ENCODE data around the gene ARL6IP4. TPM values are rescaled to one million over a fixed set of nuclear protein-coding genes. Genes with fewer than 3 reads are reported as not detected.
A peak's percentile ranks its signal among the peaks of the same experiment; 100 is the strongest.

Gene ARL6IP4
- total RNA-seq, 2 experiments from 2014 or later: 140 to 142 TPM

DNA sequence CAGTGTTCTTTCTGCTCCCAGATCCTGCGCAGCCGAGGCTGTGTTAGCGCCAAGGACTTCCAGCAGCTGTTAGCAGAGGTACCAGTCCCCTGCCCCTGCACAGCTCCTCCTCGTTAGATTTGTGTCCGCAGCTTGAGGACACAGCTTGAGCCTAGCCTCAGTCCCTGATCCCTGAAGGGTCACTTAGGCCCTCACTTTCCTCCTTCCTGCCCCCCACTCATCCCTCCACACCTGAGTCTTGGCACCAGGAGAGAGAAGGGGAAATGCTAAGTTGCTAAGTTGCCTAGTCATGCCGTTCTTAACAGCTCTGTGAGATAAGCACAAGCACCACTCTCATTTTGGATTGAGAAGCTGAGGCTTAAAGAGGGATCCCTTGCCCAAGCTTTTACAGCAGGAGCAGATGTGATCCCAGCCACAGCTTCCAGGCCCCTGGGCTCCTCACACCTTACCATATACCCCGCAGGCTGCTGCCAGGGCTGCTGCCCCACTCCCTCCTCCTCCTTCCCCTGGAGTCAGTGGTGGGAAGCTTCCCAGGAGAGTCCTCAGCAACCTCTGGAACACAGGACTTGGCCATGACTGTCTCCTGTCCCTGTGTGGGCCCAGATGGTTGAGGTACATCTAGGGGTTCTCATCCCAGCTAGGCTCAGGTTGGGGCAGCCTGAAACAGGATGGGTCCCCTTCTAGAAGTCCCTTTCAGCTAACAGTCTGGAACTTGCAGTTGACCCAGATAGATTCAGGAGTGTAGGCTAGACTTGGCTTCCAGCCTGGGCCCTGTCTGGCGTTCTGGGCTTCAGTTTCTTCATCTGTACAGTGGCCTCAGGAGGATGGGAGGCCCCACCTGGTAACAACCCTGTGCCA lies 4.5 kb upstream of the ARL6IP4 start:
- Histone ChIP-seq H3K4me1 (ENCODE audit: insufficient read depth, low read length) (peaks cover 60% of the 10 kb centered on the region), H3K36me3 (ENCODE audit: insufficient read depth, low read length) (peaks cover 15% of the 10 kb centered on the region), H3K27me3 (ENCODE audit: control insufficient read depth in 1 of 2, insufficient read depth in 2 of 2, low read length in 2 of 2) (no peaks in the 10 kb centered on the region), H3K27ac (ENCODE audit: low read depth in 1 of 2, low read length in 2 of 2) (peak overlapping the region; percentile 99 to 100), H3K9me3 (ENCODE audit: control insufficient read depth in 1 of 2, insufficient read depth in 1 of 2, low read length in 2 of 2) (no peaks in the 10 kb centered on the region), H3K4me3 (ENCODE audit: low read length) (peak overlapping the region; percentile 97)
- no peaks in the 10 kb centered on the region for H3K9me3 Mint-ChIP-seq
- H3K4me1 Mint-ChIP-seq (ENCODE audit: low read depth): peaks cover 37% of the 10 kb centered on the region
- no peak for ATAC-seq (ENCODE audit: poor library complexity)
- peaks cover 20% of the 10 kb centered on the region for H3K36me3 Mint-ChIP-seq (ENCODE audit: low read depth)
- ChIA-PET CTCF (interaction anchor here (0.6 to 1.2 kb wide), 2 partner anchors 9 to 46 kb away, joined by 3 read pairs; partner anchors contain the start of gene ABCB9), POLR2A (interaction anchor here (0.8 to 3.1 kb wide), 15 partner anchors 8 to 482 kb away, joined by 3 to 58 read pairs (median 7); partner anchors contain the start of genes ABCB9, HIP1R, MPHOSPH9 and MTRFR)
- intact Hi-C loops (cut with DNase I, micrococcal nuclease): loop anchor here (2.0 to 10.0 kb wide), 5 partner anchors 176 to 626 kb away; partner anchors contain the start of genes DDX55 (in 1 of the 2), KNTC1 (in 1 of the 2), PITPNM2 (in 1 of the 2) and RSRC2 (in 1 of the 2)
- H3K4me3 Mint-ChIP-seq: peak overlapping the region; percentile 98
- TF ChIP-seq, protein P1, sequence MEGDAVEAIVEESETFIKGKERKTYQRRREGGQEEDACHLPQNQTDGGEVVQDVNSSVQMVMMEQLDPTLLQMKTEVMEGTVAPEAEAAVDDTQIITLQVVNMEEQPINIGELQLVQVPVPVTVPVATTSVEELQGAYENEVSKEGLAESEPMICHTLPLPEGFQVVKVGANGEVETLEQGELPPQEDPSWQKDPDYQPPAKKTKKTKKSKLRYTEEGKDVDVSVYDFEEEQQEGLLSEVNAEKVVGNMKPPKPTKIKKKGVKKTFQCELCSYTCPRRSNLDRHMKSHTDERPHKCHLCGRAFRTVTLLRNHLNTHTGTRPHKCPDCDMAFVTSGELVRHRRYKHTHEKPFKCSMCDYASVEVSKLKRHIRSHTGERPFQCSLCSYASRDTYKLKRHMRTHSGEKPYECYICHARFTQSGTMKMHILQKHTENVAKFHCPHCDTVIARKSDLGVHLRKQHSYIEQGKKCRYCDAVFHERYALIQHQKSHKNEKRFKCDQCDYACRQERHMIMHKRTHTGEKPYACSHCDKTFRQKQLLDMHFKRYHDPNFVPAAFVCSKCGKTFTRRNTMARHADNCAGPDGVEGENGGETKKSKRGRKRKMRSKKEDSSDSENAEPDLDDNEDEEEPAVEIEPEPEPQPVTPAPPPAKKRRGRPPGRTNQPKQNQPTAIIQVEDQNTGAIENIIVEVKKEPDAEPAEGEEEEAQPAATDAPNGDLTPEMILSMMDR (IDR thresholded peaks at IDR 0.05): no peak
- H3K27me3 Mint-ChIP-seq: no peaks in the 10 kb centered on the region
- peak in 1 of 14 experiments; percentile 27 for DNase-seq
- H3K27ac Mint-ChIP-seq: peak overlapping the region; percentile 98

GRCh38 chr12:122976648-122976975 lies 3.9 kb upstream of the ARL6IP4 start:
- Mint-ChIP-seq H3K27me3 (no peaks in the 10 kb centered on the region), H3K27ac (peak overlapping the region; percentile 44), H3K4me1 (ENCODE audit: low read depth) (peaks cover 40% of the 10 kb centered on the region), H3K36me3 (ENCODE audit: low read depth) (peaks cover 20% of the 10 kb centered on the region), H3K9me3 (no peaks in the 10 kb centered on the region), H3K4me3 (peak overlapping the region; percentile 98)
- ChIA-PET CTCF (interaction anchor here (0.6 kb wide), 1 partner anchor 46 kb away, joined by 3 read pairs; no protein-coding TSS in a partner anchor), POLR2A (interaction anchor here (2.4 to 3.1 kb wide), 4 partner anchors 11 to 389 kb away, joined by 16 to 58 read pairs (median 34); partner anchors contain the start of genes ABCB9, HIP1R, MPHOSPH9 and MTRFR)
- intact Hi-C loops (cut with DNase I, micrococcal nuclease): loop anchor here in 1 of 2 experiments (5.0 to 10.0 kb wide), 4 partner anchors 176 to 626 kb away; partner anchors contain the start of genes DDX55, KNTC1, PITPNM2 and RSRC2
- Histone ChIP-seq H3K4me1 (ENCODE audit: insufficient read depth, low read length) (peaks cover 66% of the 10 kb centered on the region), H3K36me3 (ENCODE audit: insufficient read depth, low read length) (peaks cover 17% of the 10 kb centered on the region), H3K4me3 (ENCODE audit: low read length) (no peak overlapping the region), H3K27me3 (ENCODE audit: control insufficient read depth in 1 of 2, insufficient read depth in 2 of 2, low read length in 2 of 2) (no peaks in the 10 kb centered on the region), H3K9me3 (ENCODE audit: control insufficient read depth in 1 of 2, insufficient read depth in 1 of 2, low read length in 2 of 2) (no peaks in the 10 kb centered on the region), H3K27ac (ENCODE audit: low read depth in 1 of 2, low read length in 2 of 2) (no peak overlapping the region)
- TF ChIP-seq, protein P1 (IDR thresholded peaks at IDR 0.05): no peak
- DNase-seq (no peak), ATAC-seq (ENCODE audit: poor library complexity) (no peak)

DNA sequence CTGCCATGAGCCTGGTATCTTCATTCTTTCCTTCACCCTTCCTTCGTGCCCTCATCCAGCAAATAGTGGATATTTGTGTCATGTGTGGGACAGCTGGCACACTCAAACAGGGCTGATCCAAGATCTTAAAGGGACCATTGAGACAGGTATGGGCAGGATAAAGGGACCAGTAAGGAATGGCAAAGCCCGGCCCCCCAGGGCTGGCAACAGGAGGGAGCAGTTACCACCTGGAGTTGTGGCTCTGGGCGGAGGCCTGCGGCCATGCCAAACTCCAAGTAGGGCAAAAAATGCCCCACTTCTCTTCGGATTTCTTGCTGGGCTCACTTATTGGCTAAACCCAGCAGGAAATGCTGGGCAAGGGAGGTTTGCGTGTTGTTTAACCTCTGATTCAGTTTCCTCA lies 3.3 kb upstream of the ARL6IP4 start:
- Histone ChIP-seq H3K9me3 (ENCODE audit: control insufficient read depth in 1 of 2, insufficient read depth in 1 of 2, low read length in 2 of 2) (no peaks in the 10 kb centered on the region), H3K36me3 (ENCODE audit: insufficient read depth, low read length) (peaks cover 19% of the 10 kb centered on the region), H3K27ac (ENCODE audit: low read depth in 1 of 2, low read length in 2 of 2) (no peak overlapping the region), H3K4me3 (ENCODE audit: low read length) (no peak overlapping the region), H3K27me3 (ENCODE audit: control insufficient read depth in 1 of 2, insufficient read depth in 2 of 2, low read length in 2 of 2) (no peaks in the 10 kb centered on the region), H3K4me1 (ENCODE audit: insufficient read depth, low read length) (peaks cover 71% of the 10 kb centered on the region)
- peak overlapping the region; percentile 98 for H3K4me3 Mint-ChIP-seq
- H3K27me3 Mint-ChIP-seq: no peaks in the 10 kb centered on the region
- H3K27ac Mint-ChIP-seq: peak overlapping the region; percentile 44
- TF ChIP-seq, protein P1 (IDR thresholded peaks at IDR 0.05): no peak
- DNase-seq: no peak
- H3K4me1 Mint-ChIP-seq (ENCODE audit: low read depth): peaks cover 45% of the 10 kb centered on the region
- peaks cover 20% of the 10 kb centered on the region for H3K36me3 Mint-ChIP-seq (ENCODE audit: low read depth)
- no peak for ATAC-seq (ENCODE audit: poor library complexity)
- H3K9me3 Mint-ChIP-seq: no peaks in the 10 kb centered on the region
- intact Hi-C loops (cut with DNase I, micrococcal nuclease): loop anchor here in 1 of 2 experiments (5.0 to 10.0 kb wide), 4 partner anchors 175 to 625 kb away; partner anchors contain the start of genes DDX55, KNTC1, PITPNM2 and RSRC2
- POLR2A ChIA-PET: no interaction called here
- CTCF ChIA-PET: no interaction called here
